ENCODE results near the gene YARS2.

DNA sequence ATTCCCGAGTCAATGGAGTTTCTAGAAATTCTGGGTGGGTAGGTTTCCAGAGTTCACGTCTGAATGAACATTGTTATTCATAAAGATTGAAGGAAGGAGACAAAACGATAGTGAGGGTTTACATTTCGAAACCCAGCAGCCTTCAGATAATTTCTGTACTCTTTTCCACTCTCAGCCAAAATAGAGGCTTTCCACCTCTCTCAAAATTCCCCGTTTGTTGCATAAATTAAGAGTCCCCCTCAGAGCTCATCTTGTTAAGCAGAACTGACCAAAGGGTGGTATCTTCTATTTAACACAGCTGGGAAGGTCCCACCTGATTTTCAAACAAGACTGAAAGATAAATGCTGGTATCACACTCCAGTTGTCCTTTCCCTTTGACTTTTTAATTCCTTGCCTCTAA, 21.5 kb upstream of the YARS2 start:
- TF ChIP-seq EZH2 (IDR thresholded peaks at IDR 0.05; ENCODE audit: borderline replicate concordance, low read length) (no peak), CTCF (IDR thresholded peaks at IDR 0.05; ENCODE audit: low read length) (no peak)

All from OCI-LY1 (cell line).